ENCODE measurements around the gene TMEM138.

TMEM138 gene

GRCh38 chr11:61342207-61342803 is 19.9 kb upstream of the TMEM138 start:
- DNase-seq, result no peak

- no peak for DNase-seq
These were observed 18.1 kb upstream of the TMEM138 start for GRCh38 chr11:61343792-61344745.

GRCh38 chr11:61345170-61345610 is 17.0 kb upstream of the TMEM138 start:
- DNase-seq, result no peak

GRCh38 chr11:61345954-61346843 is 16.0 kb upstream of the TMEM138 start:
- no peak for DNase-seq

- no peak for DNase-seq
These were observed 14.2 kb upstream of the TMEM138 start for GRCh38 chr11:61347916-61348461.

GRCh38 chr11:61349189-61349751 is 12.9 kb upstream of the TMEM138 start:
- no peak for DNase-seq

GRCh38 chr11:61349916-61350315 is 12.3 kb upstream of the TMEM138 start:
- no peak for DNase-seq

- DNase-seq, result no peak
These were observed 11.8 kb upstream of the TMEM138 start for GRCh38 chr11:61350336-61350735.

- no peak for DNase-seq
These were observed 11.4 kb upstream of the TMEM138 start for GRCh38 chr11:61350803-61351202.

GRCh38 chr11:61352038-61352437 is 10.1 kb upstream of the TMEM138 start:
- DNase-seq, result no peak

GRCh38 chr11:61353131-61354067 is 8.8 kb upstream of the TMEM138 start:
- DNase-seq, result no peak

GRCh38 chr11:61354208-61354607 is 8.0 kb upstream of the TMEM138 start:
- no peak for DNase-seq

- DNase-seq, result no peak
These were observed 5.5 kb upstream of the TMEM138 start for GRCh38 chr11:61356706-61357105.

- no peak for DNase-seq
These were observed 4.8 kb upstream of the TMEM138 start for GRCh38 chr11:61357233-61357893.

GRCh38 chr11:61357894-61358239 is 4.3 kb upstream of the TMEM138 start:
- no peak for DNase-seq

- no peak for DNase-seq
These were observed 3.6 kb upstream of the TMEM138 start for GRCh38 chr11:61358566-61358965.

GRCh38 chr11:61359516-61359915 is 2.7 kb upstream of the TMEM138 start:
- no peak for DNase-seq

GRCh38 chr11:61361237-61361740 is 885 bp upstream of the TMEM138 start:
- DNase-seq, result no peak

- no peak for DNase-seq
These were observed 335 bp downstream of the TMEM138 start for GRCh38 chr11:61362542-61362875.

GRCh38 chr11:61364012-61364675 is 2.0 kb downstream of the TMEM138 start:
- no peak for DNase-seq

Data from NCI-H1436 (cell line).